ENCODE results near the gene LRCH3.

Gene LRCH3

DNA sequence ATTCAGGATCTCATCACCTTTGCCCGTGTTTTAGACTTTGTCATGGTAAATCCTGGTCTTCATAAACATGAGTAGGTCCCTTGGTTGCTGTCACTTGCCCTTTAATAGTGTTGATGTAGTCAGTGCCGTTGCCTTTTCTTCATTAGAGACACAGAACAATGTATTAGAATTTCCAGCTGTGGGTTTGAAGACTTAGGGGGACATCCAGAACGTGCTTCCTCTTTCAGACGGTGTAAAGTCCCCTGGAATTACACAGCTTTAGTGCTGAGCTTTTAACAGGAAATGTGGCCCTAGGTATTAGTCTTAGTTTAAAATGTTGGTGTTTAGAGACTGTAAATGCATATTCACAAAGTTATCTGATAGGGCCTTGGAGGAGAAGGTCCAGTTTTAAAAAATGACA is 8.8 kb upstream of the LRCH3 start:
- Histone ChIP-seq H3K9me3 (ENCODE audit: low read depth, low read length) (no peaks in the 10 kb centered on the region), H3K27ac (0 out of 2 replicates have a peak overlapping the region, but pooled peaks have one; percentile 23), H3K4me3 (no peak overlapping the region), H3K36me3 (ENCODE audit: insufficient read depth, low read length) (peaks cover 54% of the 10 kb centered on the region), H3K9ac (ENCODE audit: insufficient read length) (no peak overlapping the region)
- TF ChIP-seq POLR2AphosphoS5 (IDR thresholded peaks at IDR 0.05; ENCODE audit: borderline replicate concordance, low read depth, low read length): no peak
- TF ChIP-seq EZH2 (IDR thresholded peaks at IDR 0.05): no peak
- TF ChIP-seq FOXP2 (optimal IDR thresholded peaks at IDR 0.05; ENCODE audit: control extremely low read depth, extremely low read length, insufficient read depth): no peak
- DNase-seq (ENCODE audit: low read depth, low spot score): no peak

GRCh38 chr3:197784019-197784585 is 7.0 kb upstream of the LRCH3 start:
- TF ChIP-seq EZH2 (IDR thresholded peaks at IDR 0.05) (no peak), FOXP2 (optimal IDR thresholded peaks at IDR 0.05; ENCODE audit: control extremely low read depth, extremely low read length, insufficient read depth) (no peak), POLR2AphosphoS5 (IDR thresholded peaks at IDR 0.05; ENCODE audit: borderline replicate concordance, low read depth, low read length) (no peak)
- Histone ChIP-seq H3K27ac (no peak overlapping the region), H3K9me3 (ENCODE audit: low read depth, low read length) (no peaks in the 10 kb centered on the region), H3K4me3 (no peak overlapping the region), H3K36me3 (ENCODE audit: insufficient read depth, low read length) (peaks cover 35% of the 10 kb centered on the region), H3K9ac (ENCODE audit: insufficient read length) (no peak overlapping the region)
- no peak for DNase-seq (ENCODE audit: low read depth, low spot score)

DNA sequence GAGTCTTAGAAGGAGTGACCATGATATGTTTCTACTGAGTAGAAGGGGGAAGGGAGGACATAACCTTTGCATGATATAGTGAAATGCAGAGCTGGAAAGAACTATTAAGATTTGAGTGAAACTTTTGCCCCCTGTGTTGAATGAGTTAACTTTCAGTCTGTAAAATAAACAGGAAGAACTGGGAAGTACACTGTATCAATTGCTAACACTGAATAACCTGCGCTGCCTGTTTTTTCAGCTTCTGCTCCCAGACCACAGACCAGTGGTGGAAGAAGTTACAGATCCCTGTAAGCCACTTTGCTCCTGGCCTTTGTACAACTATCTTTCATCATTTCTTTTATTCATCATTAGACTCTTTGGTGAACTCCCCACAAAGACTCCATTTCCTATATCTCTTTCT is 3.6 kb upstream of the LRCH3 start:
- Histone ChIP-seq H3K9ac (ENCODE audit: insufficient read length) (no peak overlapping the region), H3K4me3 (no peak overlapping the region), H3K27ac (no peak overlapping the region), H3K36me3 (ENCODE audit: insufficient read depth, low read length) (peaks cover 10% of the 10 kb centered on the region), H3K9me3 (ENCODE audit: low read depth, low read length) (no peaks in the 10 kb centered on the region)
- no peak for TF ChIP-seq POLR2AphosphoS5 (IDR thresholded peaks at IDR 0.05; ENCODE audit: borderline replicate concordance, low read depth, low read length)
- no peak for TF ChIP-seq FOXP2 (optimal IDR thresholded peaks at IDR 0.05; ENCODE audit: control extremely low read depth, extremely low read length, insufficient read depth)
- no peak for TF ChIP-seq EZH2 (IDR thresholded peaks at IDR 0.05)
- no peak for DNase-seq (ENCODE audit: low read depth, low spot score)

- H3K27ac ChIP-seq: no peak overlapping the region
- DNase-seq (ENCODE audit: low read depth, low spot score): no peak
- H3K9ac ChIP-seq (ENCODE audit: insufficient read length): no peak overlapping the region
- H3K4me3 ChIP-seq: no peak overlapping the region
- no peaks in the 10 kb centered on the region for H3K36me3 ChIP-seq (ENCODE audit: insufficient read depth, low read length)
- TF ChIP-seq POLR2AphosphoS5 (IDR thresholded peaks at IDR 0.05; ENCODE audit: borderline replicate concordance, low read depth, low read length) (no peak), FOXP2 (optimal IDR thresholded peaks at IDR 0.05; ENCODE audit: control extremely low read depth, extremely low read length, insufficient read depth) (no peak), EZH2 (IDR thresholded peaks at IDR 0.05) (no peak)
- H3K9me3 ChIP-seq (ENCODE audit: low read depth, low read length): no peaks in the 10 kb centered on the region
These were observed 1.7 kb upstream of the LRCH3 start for GRCh38 chr3:197789309-197789708.

DNA sequence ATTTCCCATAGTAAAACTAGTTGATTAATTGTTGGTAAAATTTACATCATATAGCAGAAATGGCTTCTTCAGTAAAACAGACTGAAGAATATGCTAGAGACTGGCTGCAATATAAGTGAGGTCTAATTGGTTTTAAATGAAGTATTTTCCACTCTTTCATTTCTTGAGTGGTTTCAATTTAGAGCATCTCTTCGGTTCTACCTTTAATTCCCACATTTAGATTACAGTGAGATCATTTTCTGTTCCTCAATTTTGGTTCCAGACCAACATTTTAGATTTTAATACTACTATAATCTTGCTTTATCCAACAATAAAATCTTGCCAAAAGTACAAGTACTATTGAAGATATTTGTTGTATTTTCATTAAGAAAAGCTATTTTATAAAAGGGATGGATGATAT is 1.0 kb upstream of the LRCH3 start:
- H3K9ac ChIP-seq (ENCODE audit: insufficient read length): no peak overlapping the region
- no peaks in the 10 kb centered on the region for H3K36me3 ChIP-seq (ENCODE audit: insufficient read depth, low read length)
- H3K4me3 ChIP-seq: no peak overlapping the region
- no peak overlapping the region for H3K27ac ChIP-seq
- no peaks in the 10 kb centered on the region for H3K9me3 ChIP-seq (ENCODE audit: low read depth, low read length)
- TF ChIP-seq EZH2 (IDR thresholded peaks at IDR 0.05) (no peak), FOXP2 (optimal IDR thresholded peaks at IDR 0.05; ENCODE audit: control extremely low read depth, extremely low read length, insufficient read depth) (no peak), POLR2AphosphoS5 (IDR thresholded peaks at IDR 0.05; ENCODE audit: borderline replicate concordance, low read depth, low read length) (no peak)
- no peak for DNase-seq (ENCODE audit: low read depth, low spot score)

- TF ChIP-seq POLR2AphosphoS5 (IDR thresholded peaks at IDR 0.05; ENCODE audit: borderline replicate concordance, low read depth, low read length) (no peak), FOXP2 (optimal IDR thresholded peaks at IDR 0.05; ENCODE audit: control extremely low read depth, extremely low read length, insufficient read depth) (no peak), EZH2 (IDR thresholded peaks at IDR 0.05) (no peak)
These were observed 1.0 kb downstream of the LRCH3 start for GRCh38 chr3:197791892-197792647.

GRCh38 chr3:197793247-197793646 is 2.2 kb downstream of the LRCH3 start:
- TF ChIP-seq POLR2AphosphoS5 (IDR thresholded peaks at IDR 0.05; ENCODE audit: borderline replicate concordance, low read depth, low read length) (no peak), FOXP2 (optimal IDR thresholded peaks at IDR 0.05; ENCODE audit: control extremely low read depth, extremely low read length, insufficient read depth) (no peak), EZH2 (IDR thresholded peaks at IDR 0.05) (no peak)
- Histone ChIP-seq H3K36me3 (ENCODE audit: insufficient read depth, low read length) (no peaks in the 10 kb centered on the region), H3K9ac (ENCODE audit: insufficient read length) (peak overlapping the region; percentile 37), H3K4me3 (peak overlapping the region; percentile 48), H3K27ac (peak overlapping the region; percentile 19; the same call in 1 of the 2 replicates), H3K9me3 (ENCODE audit: low read depth, low read length) (no peaks in the 10 kb centered on the region)
- DNase-seq (ENCODE audit: low read depth, low spot score): no peak

More at GRCh38 chr3:197791892-197792647, 1.0 kb downstream of the LRCH3 start:
- Histone ChIP-seq H3K9me3 (ENCODE audit: low read depth, low read length) (no peaks in the 10 kb centered on the region), H3K9ac (ENCODE audit: insufficient read length) (peak overlapping the region; percentile 97), H3K36me3 (ENCODE audit: insufficient read depth, low read length) (no peaks in the 10 kb centered on the region), H3K27ac (peak overlapping the region; percentile 78), H3K4me3 (peak overlapping the region; percentile 90)
- DNase-seq (ENCODE audit: low read depth, low spot score): no peak

GRCh38 chr3:197794115-197794514 is 3.1 kb downstream of the LRCH3 start:
- Histone ChIP-seq H3K9ac (ENCODE audit: insufficient read length) (no peak overlapping the region), H3K27ac (no peak overlapping the region), H3K4me3 (no peak overlapping the region), H3K9me3 (ENCODE audit: low read depth, low read length) (no peaks in the 10 kb centered on the region), H3K36me3 (ENCODE audit: insufficient read depth, low read length) (no peaks in the 10 kb centered on the region)
- TF ChIP-seq POLR2AphosphoS5 (IDR thresholded peaks at IDR 0.05; ENCODE audit: borderline replicate concordance, low read depth, low read length) (no peak), EZH2 (IDR thresholded peaks at IDR 0.05) (no peak)
- DNase-seq (ENCODE audit: low read depth, low spot score): no peak
